Liver (tissue), 9 donors: ENCODE results near the gene LSAMP. TPM values are rescaled to one million over a fixed set of nuclear protein-coding genes. Genes with fewer than 3 reads are reported as not detected.

Experiments used
- DNase-seq: peaks from one replicate; pipeline ENCODE4 v3.0.0-alpha.2; 2017; ENCODE audit warnings: low spot score
- H3K27ac ChIP-seq, 2 donors: one replicate each; pipeline ENCODE4 v1.7.0; 2013; ENCODE audit warnings: inconsistent platforms in 2 of 2, low read length in 2 of 2, control low read depth in 1 of 2, low read depth in 1 of 2, mild to moderate bottlenecking in 1 of 2
- H3K27me3 ChIP-seq, 4 donors: one replicate each; pipeline versions ENCODE4 v1.6.1 to v1.7.0; 2013; ENCODE audit warnings: low read length in 3 of 4, inconsistent platforms in 1 of 4, mild to moderate bottlenecking in 1 of 4, moderate library complexity in 1 of 4; ENCODE audit not compliant: control insufficient read depth in 4 of 4, insufficient read depth in 4 of 4
- H3K36me3 ChIP-seq, 4 donors: one replicate each; pipeline versions ENCODE4 v1.6.1 to v1.7.0; 2013; ENCODE audit warnings: low read length in 3 of 4, mild to moderate bottlenecking in 3 of 4, low read depth in 1 of 4, moderate library complexity in 1 of 4; ENCODE audit not compliant: control insufficient read depth in 4 of 4, insufficient read depth in 3 of 4
- H3K4me1 ChIP-seq, 4 donors: one replicate each; pipeline versions ENCODE4 v1.6.1 to v1.7.0; 2013; ENCODE audit warnings: low read length in 3 of 4, mild to moderate bottlenecking in 3 of 4, moderate library complexity in 1 of 4; ENCODE audit not compliant: control insufficient read depth in 4 of 4, insufficient read depth in 4 of 4
- H3K4me3 ChIP-seq, 3 donors: one replicate each; pipeline versions ENCODE4 v1.6.1 to v1.7.0; 2013; ENCODE audit warnings: low read length in 3 of 3, control low read depth in 1 of 3, low read depth in 1 of 3, mild to moderate bottlenecking in 1 of 3
- H3K9ac ChIP-seq, 2 donors: one replicate each; pipeline ENCODE4 v1.7.0; 2013; ENCODE audit warnings: low read length in 2 of 2, mild to moderate bottlenecking in 2 of 2, moderate library complexity in 2 of 2, control low read depth in 1 of 2, low read depth in 1 of 2
- H3K9me3 ChIP-seq, 4 donors: one replicate each; pipeline versions ENCODE4 v1.6.1 to v1.7.0; 2013; ENCODE audit warnings: low read length in 3 of 4; ENCODE audit not compliant: control insufficient read depth in 4 of 4
- ATF3 ChIP-seq: IDR thresholded peaks from 2 replicates; pipeline ENCODE4 v1.6.1; 2016; ENCODE audit warnings: antibody characterized with exemption
- FOXA1 ChIP-seq: IDR thresholded peaks from 2 replicates; pipeline ENCODE4 v1.6.1; 2016; ENCODE audit warnings: antibody characterized with exemption
- FOXA2 ChIP-seq: IDR thresholded peaks from 2 replicates; pipeline ENCODE4 v1.6.1; 2016; ENCODE audit warnings: antibody characterized with exemption
- GABPA ChIP-seq, 2 donors: IDR thresholded peaks in 1 of 2; conservative IDR thresholded peaks in 1 of 2; 2 replicates each; pipeline ENCODE4 v1.6.1; 2016; ENCODE audit warnings: antibody characterized with exemption in 2 of 2, mild to moderate bottlenecking in 1 of 2, moderate library complexity in 1 of 2
- HNF4A ChIP-seq, 2 donors: conservative IDR thresholded peaks; 2 replicates each; pipeline ENCODE4 v1.6.1; 2016; ENCODE audit warnings: antibody characterized with exemption in 2 of 2, mild to moderate bottlenecking in 2 of 2
- HNF4G ChIP-seq: IDR thresholded peaks from 2 replicates; pipeline ENCODE4 v1.6.1; 2016; ENCODE audit warnings: antibody characterized with exemption
- JUND ChIP-seq, 2 donors: IDR thresholded peaks; 2 replicates each; pipeline ENCODE4 v1.6.1; 2016; ENCODE audit warnings: antibody characterized with exemption in 2 of 2
- MAX ChIP-seq: IDR thresholded peaks from 2 replicates; pipeline ENCODE4 v1.6.1; 2016; ENCODE audit warnings: antibody characterized with exemption
- NR2F2 ChIP-seq: IDR thresholded peaks from 2 replicates; pipeline ENCODE4 v1.6.1; 2016; ENCODE audit warnings: antibody characterized with exemption
- RAD21 ChIP-seq, 2 donors: IDR thresholded peaks; 2 replicates each; pipeline ENCODE4 v1.6.1; 2016; ENCODE audit warnings: antibody characterized with exemption in 2 of 2, mild to moderate bottlenecking in 2 of 2
- RXRA ChIP-seq, 2 donors: IDR thresholded peaks; 2 replicates each; pipeline ENCODE4 v1.6.1; 2017 to 2018; ENCODE audit warnings: antibody characterized with exemption in 2 of 2, mild to moderate bottlenecking in 1 of 2
- SP1 ChIP-seq: IDR thresholded peaks from 2 replicates; pipeline ENCODE4 v1.6.1; 2018; ENCODE audit warnings: antibody characterized with exemption, mild to moderate bottlenecking
- TAF1 ChIP-seq: conservative IDR thresholded peaks from 2 replicates; pipeline ENCODE4 v1.6.1; 2016; ENCODE audit warnings: antibody characterized with exemption, mild to moderate bottlenecking
- YY1 ChIP-seq: IDR thresholded peaks from 2 replicates; pipeline ENCODE4 v1.6.1; 2016; ENCODE audit warnings: antibody characterized with exemption, mild to moderate bottlenecking
- ZBTB33 ChIP-seq: IDR thresholded peaks from 2 replicates; pipeline ENCODE4 v1.6.1; 2016; ENCODE audit warnings: antibody characterized with exemption
- WGBS: extraction: QIAGEN DNeasy Blood & Tissue Kit; methylation state at CpG from one replicate; pipeline ENCODE4 v1.1.7; 2013; 5-methylcytosine and 5-hydroxymethylcytosine counted together
- polyA plus RNA-seq, 2 donors: library from polyadenylated mRNA; stranded (reverse) in 1 of 2; unstranded in 1 of 2; fragments of 200-250 nt in 1 of 2; fragments of >200 nt in 1 of 2; fragmentation: Nextera tagmentation in 1 of 2; extraction: Ambion mirVana in 1 of 2; gene quantifications; one replicate each; pipeline versions ENCODE4 v1.2.1 to v1.2.3, GENCODE V29; 2013 to 2015
- total RNA-seq, 2 donors: library from RNA; depleted of rRNA; stranded (reverse); fragments of >200 nt; gene quantifications; one replicate each; pipeline ENCODE4 v1.2.3, GENCODE V29; 2014
- donor health status: healthy.
- donor health status: healthy.
- donor health status: healthy.
- donor health status: healthy.
- donor health status: healthy.

LSAMP gene
- total and polyA plus RNA-seq, 4 donors, result 0.01 to 0.17 (median 0.06) TPM

GRCh38 chr3:116037954-116038911 lies 407.1 kb downstream of the LSAMP start:
- Histone ChIP-seq H3K4me1 (no peaks in the 10 kb centered on the region), H3K36me3 (no peaks in the 10 kb centered on the region), H3K27ac (no peak overlapping the region), H3K4me3 (no peak overlapping the region), H3K27me3 (no peaks in the 10 kb centered on the region), H3K9ac (no peak overlapping the region), H3K9me3 (no peaks in the 10 kb centered on the region)
- no peak for DNase-seq
- 67% methylated on average over 5 of the region's 5 CpGs for WGBS
- TF ChIP-seq HNF4G (no peak), HNF4A (conservative IDR thresholded peaks at IDR 0.05) (no peak)

- WGBS, result 42% methylated on average over 3 of the region's 3 CpGs
- no peak overlapping the region for H3K4me3 ChIP-seq
- H3K9ac ChIP-seq, result no peak overlapping the region
- no peak overlapping the region for H3K27ac ChIP-seq
- DNase-seq, result no peak
- no peaks in the 10 kb centered on the region for H3K36me3 ChIP-seq
- no peaks in the 10 kb centered on the region for H3K9me3 ChIP-seq
- H3K27me3 ChIP-seq, result no peaks in the 10 kb centered on the region
- TF ChIP-seq JUND (IDR thresholded peaks at IDR 0.05), result no peak
- TF ChIP-seq FOXA1, result no peak
- no peak for TF ChIP-seq MAX
- TF ChIP-seq RXRA (IDR thresholded peaks at IDR 0.05), result no peak
- TF ChIP-seq YY1, result no peak
- TF ChIP-seq ZBTB33, result no peak
- TF ChIP-seq HNF4A (conservative IDR thresholded peaks at IDR 0.05), result no peak
- TF ChIP-seq ATF3, result no peak
- no peak for TF ChIP-seq SP1
- no peak for TF ChIP-seq FOXA2
- H3K4me1 ChIP-seq, result no peaks in the 10 kb centered on the region
These were observed 409.9 kb downstream of the LSAMP start for GRCh38 chr3:116035429-116035828.

GRCh38 chr3:116034794-116035193 lies 410.5 kb downstream of the LSAMP start:
- H3K27me3 ChIP-seq, result no peaks in the 10 kb centered on the region
- H3K4me3 ChIP-seq, result no peak overlapping the region
- WGBS, result 49% methylated on average over 1 of the region's 1 CpG
- no peak overlapping the region for H3K9ac ChIP-seq
- H3K36me3 ChIP-seq, result no peaks in the 10 kb centered on the region
- no peak overlapping the region for H3K27ac ChIP-seq
- no peak for TF ChIP-seq FOXA1
- no peak for TF ChIP-seq YY1
- no peak for TF ChIP-seq ATF3
- no peak for TF ChIP-seq MAX
- no peak for TF ChIP-seq FOXA2
- TF ChIP-seq TAF1, result no peak
- no peak for TF ChIP-seq NR2F2
- no peak for TF ChIP-seq RAD21 (IDR thresholded peaks at IDR 0.05)
- no peak for TF ChIP-seq RXRA (IDR thresholded peaks at IDR 0.05)
- TF ChIP-seq HNF4A (conservative IDR thresholded peaks at IDR 0.05), result no peak
- TF ChIP-seq GABPA (IDR thresholded peaks at IDR 0.05 in 1 of 2, conservative IDR thresholded peaks at IDR 0.05 in 1 of 2), result no peak
- no peak for TF ChIP-seq SP1
- no peaks in the 10 kb centered on the region for H3K4me1 ChIP-seq
- DNase-seq, result no peak
- H3K9me3 ChIP-seq, result no peaks in the 10 kb centered on the region
